ENCODE measurements around the gene SLC7A4.
"Not testable (repeated sequence)": the region's sequence is repeated elsewhere in the genome, so short reads cannot be mapped to it uniquely, and the experiment has no call there.

Gene SLC7A4

DNA sequence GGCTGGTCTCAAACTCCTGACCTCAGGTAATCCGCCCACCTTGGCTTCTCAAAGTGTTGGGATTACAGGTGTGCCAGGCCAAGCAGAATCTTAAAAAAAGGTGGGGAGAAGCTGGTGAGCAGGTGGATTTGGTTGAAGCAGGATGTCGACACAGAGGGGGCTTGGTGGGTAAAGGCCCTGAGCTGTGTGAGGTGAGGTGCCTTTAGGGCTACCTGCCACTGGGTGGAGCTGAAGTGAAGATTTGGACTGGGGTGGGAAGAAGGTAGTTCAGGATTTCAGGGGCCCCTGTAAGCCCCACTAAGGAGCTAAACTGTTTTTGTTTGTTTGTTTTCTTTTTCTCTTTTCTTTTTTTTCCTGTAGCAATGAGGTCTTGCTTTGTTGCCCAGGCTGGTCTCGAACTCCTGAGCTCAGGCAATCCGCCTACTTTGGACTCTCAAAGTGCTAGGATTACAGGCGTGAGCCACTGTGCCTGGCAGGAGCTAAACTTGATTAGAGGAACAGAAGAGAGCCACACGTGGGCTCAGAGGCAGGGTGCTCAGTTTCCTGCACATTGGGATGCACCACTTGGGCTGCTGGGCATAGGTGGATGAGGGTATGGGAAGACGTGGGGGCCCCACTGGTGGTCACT lies 11.4 kb downstream of the SLC7A4 start:
- no peak for DNase-seq (ENCODE audit: low read depth in 2 of 2)

DNA sequence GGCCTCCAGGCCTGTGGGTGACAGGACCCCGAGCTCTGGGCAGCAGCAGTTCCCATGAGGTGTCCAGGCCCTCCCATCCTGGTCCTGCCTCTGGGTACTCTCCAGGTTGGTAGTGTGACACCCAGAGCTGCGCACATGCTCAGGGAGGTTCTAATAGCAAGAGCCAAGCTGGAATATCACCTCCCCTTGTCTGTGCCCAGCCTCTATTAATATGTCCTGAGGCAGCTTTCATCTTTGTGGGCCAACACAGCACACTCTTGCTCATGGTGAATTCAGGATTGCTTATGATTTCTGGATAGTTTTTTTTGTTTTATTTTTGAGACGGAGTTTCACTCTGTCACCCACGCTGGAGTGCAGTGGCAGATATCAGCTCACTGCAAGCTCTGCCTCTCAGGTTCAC lies 14.0 kb downstream of the SLC7A4 start:
- DNase-seq (ENCODE audit: low read depth in 2 of 2): no peak

DNA sequence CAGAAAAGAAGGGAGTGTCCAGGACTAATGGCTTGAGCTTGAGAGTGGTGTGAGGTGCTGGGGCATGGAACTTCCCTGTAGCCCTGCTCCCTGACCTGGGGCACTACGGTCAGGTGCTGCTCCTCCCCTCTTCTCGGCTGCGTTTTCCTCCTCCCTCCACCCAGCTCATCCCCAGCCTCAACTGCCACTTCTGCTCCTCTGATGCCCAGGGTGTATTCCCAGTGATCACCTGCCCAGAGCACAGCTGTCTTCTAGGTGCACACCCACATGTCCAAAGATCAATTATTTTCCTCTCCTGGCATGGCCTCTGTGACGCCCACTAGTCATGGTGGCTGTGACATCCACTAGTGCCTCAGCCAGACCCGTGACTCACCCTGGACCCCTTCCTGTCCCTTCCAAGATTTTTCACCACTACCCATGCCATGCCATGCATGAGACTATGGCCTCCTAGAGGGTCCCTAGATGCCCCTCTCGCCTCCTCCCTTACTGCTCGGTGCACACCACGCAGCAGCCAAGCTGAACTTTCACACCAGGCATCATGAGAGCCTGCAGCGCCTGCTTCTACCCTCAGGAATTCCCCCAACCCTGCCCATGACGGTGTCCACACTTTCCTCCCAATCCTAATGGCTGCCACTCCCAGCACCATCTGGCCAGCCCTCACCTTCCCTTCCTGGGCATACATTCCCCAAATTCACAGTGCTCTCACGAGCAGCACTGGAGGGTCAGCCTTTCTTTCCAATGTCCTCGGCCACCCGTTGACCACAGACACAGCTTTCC lies 15.5 kb downstream of the SLC7A4 start:
- no peak for DNase-seq (ENCODE audit: low read depth in 2 of 2)

DNA sequence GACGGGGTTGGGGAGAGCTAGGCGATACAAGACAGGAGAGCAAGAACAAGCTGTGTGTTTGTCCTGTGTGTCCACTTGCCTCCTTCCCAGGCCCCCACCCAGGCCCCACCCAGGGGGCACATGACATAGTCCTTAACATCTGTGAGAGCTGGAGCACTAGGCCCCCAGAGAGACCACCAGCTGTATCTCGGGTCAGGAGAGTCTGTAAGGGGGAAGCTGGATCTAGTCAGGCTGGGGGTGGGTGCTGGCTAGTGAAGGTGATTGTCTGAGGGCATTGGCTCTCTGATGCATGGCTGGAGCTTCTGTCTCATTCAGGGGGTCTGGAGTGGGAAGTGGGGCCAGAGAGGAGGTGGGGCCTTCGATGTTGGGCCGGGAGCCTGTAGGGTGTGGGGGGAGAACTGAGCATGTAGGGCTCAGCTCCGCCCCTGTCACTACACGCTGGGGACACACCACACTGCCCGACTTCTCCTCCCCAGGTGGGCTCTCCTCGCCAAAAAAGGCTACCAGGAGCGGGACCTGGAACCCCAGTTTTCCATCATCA lies 16.8 kb downstream of the SLC7A4 start:
- DNase-seq (ENCODE audit: low read depth in 2 of 2): no peak

DNA sequence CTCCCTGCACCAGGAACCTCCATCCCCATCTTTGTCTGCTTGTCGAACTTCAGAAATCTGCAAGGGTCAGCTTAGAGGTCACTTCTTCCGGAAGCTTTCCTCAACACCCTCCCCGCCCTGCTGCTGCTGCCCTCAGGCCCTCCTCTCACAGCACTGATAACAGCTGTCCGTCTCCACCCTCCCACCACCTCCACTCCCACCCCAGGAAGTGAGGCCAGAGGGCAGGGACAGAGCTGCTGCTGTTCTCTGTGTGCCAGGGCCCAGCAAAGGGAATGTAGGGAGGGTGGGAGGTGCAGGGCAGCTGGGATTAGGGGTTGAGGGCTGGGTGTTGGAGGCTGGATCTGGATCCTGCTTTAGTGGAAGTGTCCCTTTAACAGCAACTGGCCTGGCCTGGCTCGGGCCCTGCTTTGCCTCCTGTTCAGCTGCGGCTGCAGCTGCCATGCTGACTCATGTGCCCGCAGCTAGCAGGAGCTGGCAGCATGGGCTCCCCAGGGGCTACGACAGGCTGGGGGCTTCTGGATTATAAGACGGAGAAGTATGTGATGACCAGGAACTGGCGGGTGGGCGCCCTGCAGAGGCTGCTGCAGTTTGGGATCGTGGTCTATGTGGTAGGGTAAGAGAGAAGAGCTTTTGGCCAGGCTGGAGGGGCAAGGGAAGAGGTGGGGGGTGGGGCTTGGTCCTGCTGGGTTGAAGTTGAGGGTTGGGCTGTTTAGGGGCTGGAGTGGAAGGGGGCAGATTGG lies 17.5 kb downstream of the SLC7A4 start, which contains the start of gene P2RX6:
P2RX6 (plus strand) TSS at position 440 of the 740 bp plus-strand sequence; CDS start at position 450, 10 bp downstream.
- DNase-seq (ENCODE audit: low read depth in 2 of 2): no peak

DNA sequence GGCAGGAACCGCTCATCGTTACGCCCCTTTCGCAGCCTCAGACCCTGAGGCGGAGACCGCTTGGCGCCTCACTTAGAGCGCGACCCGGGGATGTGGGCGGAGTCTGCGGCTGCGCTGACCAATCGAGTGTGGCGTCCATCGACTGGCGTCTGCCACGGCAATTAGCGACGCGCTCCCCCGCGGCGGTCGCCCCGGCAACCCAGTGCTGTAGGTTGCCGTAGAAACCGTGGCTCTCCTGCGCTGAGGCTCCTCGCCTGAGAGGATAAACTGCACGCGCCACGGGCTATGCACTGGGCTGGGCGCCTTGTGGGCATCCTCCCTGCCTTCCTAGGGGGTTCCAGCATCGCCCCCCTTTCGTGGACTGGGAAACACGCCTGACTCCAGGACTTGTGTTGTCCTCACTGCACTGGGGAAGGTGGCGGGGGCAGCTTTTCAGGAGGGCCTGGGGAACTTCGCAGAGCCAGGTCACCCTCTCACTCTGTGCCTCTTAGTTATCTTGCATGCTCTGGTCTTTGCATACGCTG lies 18.1 kb downstream of the SLC7A4 start:
- peak; percentile 66 to 68 for DNase-seq (ENCODE audit: low read depth in 2 of 2)

DNA sequence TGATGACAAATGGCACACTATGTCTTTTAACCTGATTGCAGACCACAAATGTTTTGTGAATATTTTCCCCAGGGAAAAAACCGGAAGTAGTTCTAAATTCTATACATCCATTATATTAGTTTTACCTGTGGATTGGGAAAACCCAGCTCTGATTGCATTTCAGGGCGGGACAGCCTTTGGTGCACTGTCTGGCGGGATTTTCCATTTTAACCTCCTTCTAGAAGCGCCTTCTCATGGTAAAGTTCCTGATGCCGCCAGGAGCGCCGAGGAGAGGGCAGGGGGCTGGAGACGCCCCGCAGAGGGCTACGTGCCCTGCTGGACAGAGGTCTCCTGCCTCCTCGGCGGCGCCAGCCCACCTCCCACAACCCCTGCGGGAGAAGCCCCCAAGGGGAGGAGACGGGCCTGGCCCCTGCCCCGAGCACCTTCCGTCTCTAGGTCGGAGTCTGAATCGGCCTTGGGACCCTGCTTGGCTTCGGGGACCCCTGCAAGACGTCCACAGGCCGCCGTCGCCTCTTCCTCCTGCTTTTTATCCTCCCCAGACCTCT lies 18.6 kb downstream of the SLC7A4 start:
- no peak for DNase-seq (ENCODE audit: low read depth in 2 of 2)

DNA sequence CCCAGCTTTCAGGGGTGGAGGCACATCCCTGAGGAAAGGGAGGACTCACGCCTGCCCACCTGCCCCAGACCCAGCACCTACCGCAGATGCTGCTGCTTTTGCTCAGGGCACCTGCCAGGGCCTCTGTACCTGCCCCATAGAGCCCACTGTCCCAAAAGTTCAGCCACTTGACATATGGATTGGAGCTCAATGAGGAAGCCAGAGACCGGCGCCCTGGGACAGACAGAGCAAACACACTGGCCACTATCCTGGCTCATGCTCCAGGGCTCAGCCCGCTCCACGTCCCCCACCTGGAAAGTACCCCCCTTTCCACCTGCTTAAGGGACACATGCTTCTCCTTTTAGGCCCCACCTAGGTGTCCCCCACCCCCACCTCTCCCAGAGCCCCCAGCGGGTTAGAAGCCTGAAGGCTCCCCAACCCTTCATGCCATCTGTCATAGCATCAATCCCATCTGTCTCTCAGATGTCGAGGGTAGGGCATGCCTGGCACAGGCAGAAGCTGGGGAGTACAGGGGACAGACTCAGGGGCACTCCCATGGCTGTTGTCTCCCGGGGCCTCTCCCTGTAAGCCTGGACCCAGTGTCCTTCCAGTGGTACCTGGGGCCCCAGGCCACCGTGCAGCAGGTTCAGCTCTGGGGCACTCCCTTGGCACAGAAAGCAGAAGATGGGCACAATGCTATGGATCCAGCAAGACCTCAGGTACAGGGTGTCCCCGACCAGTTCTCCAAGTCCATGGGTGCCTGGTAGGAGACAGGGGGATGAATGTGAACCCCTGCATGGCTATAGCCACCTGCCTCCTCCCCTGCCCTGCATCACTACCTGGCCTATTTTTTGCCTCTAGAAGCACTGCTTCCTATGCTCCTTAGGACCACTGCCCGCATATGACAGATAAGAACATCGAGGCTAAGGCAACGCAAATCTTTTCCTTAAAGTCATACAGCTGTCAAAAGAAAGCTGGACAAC lies 19.6 kb downstream of the SLC7A4 start:
- no peak for DNase-seq (ENCODE audit: low read depth in 2 of 2)

DNA sequence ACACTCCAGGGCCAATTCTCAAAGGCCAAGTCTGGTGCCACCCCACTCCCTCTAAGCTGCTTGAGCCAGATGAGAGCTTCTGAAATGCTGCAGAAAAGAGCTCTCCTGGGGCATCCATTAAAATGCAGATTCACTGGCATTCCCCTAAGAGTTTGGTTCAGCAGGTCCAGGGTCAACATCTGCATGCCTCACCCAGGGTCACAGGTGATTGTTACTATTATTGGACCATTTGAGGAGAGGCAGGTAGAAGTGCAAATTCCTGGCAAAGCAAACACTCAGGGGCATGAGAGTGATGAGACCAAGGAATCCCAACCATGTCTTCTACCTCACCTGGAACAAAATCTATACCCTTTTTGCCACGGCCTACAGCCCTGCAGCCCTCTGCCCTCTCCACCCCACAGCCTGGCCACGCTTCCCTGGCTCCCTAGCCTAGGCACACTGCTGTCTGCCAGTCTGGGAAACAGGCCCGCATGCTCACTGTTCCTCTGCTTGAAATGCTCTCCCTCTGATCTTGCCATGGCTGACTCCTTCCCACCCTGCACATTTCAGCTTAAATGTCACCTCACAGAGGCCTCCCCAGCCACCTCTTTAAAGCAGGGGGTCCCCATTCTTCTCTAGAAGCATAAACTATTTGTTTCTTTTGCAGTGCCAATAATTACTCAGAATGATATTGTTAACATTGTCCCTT lies 21.8 kb downstream of the SLC7A4 start:
- DNase-seq (ENCODE audit: low read depth in 2 of 2): no peak

DNA sequence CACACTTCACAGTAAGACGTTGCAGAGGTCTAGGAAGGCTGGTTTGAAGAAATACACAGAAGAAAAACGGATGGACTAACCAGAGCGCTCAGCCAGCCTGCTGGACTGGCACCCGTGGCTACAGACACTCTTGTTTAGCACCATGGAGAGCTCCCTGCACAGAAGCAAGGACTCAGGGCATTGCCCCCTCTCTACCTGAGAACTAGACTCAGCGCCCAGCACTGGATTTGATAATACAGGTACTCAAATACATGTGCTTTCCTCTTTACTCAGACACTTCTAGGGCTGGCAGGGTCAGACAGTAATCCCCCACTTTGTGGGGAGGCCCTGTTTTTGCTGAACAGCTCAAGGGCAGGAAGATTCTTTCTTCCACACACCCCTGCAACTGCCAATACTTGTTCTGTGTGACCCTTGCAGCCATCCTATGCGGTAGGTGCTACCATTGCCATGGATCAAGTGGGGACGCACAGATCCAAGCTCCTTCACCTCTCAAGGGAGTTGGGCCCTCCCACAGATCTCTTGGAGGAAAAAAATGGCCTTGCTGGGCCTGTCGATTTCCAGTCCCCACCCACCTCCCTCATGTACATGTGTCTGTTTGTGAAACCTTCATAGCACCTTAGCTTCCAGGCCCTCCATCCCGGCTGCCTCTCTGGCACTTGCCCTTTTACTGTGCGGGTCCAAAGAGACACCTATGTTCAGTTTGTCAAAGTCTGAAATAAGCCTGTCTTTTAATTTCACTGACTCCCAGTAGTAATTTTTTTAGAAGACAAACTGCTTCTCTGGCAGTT lies 22.5 kb downstream of the SLC7A4 start:
- no peak for DNase-seq (ENCODE audit: low read depth in 2 of 2)

DNA sequence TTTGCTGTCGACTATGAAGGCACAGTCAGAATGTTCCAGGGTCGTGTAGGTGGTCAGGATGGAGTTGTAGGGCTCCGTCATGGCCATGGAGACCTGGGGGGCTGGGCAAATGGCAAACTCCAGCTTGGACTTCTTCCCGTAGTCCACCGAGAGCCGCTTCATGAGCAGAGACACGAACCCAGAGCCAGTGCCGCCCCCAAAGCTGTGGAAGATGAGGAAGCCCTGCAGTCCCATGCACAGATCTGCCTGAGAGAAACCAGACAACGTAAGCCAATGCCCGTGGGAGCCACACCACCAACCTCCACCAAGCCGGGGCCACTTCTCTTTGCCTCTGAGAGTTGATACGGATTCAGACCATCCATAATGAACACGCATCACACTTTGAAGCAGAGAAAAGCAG lies 23.2 kb downstream of the SLC7A4 start:
- DNase-seq (ENCODE audit: low read depth in 2 of 2): not testable (repeated sequence)

DNA sequence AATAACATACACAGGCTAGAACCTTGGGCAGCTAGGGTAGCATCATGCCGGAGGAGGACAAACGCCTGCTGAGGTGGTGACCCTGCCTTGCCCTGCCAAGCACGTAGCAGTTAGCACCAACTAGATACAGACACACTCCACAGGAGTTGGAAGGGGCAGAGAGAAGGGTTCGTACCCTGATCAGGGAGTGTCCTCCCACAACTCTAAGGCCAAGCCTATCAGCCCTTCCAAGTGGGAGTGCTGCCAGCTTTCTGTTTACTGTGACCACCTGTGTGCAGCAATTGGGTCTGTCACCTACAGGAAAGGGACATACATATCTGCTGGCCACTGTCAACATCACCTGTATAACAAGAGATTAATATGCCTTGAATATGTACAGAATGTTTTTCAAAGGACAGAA lies 28.6 kb downstream of the SLC7A4 start:
- no peak for DNase-seq (ENCODE audit: low read depth in 2 of 2)

DNA sequence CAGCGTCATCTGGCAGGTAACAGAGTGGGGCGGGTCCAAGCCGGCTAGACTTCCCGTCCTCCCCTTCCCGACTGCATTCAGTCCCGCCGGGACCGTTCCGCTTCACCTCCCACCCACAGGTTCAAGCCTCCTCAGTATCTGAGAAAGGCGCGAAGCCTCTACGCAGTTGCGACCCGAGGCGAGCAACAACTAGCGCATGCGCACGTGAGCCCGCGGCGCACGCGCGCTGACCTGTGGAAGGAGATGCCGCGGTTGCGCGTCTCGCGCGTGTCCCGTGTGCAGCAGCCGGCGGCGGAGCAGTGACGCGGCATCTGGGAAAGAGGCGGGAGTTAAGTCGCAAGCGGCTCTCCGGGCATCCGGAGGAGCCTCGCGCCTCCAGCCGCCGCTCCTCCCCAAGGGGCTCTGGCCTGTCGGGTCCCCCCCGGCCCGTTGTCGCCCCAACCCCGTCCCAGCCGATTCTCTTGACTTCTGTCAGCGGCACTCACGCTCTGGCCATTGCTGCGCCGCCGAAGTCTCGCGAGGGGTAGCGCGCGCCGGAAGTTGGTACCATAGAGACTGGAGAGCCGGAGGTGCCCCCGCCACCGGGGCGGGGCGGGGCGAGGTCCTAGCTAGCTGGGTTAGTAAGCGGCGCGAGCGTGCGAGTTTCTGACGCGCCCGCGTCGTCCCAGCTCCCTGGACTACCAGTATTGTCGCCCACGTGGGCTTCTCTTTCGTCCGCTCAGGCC lies 30.6 kb downstream of the SLC7A4 start, which contains the start of gene THAP7:
THAP7 (minus strand) TSS at position 518 of the 725 bp plus-strand sequence; CDS start at position 311, 207 bp downstream.
- DNase-seq (ENCODE audit: low read depth in 2 of 2): peak; percentile 82 to 83

DNA sequence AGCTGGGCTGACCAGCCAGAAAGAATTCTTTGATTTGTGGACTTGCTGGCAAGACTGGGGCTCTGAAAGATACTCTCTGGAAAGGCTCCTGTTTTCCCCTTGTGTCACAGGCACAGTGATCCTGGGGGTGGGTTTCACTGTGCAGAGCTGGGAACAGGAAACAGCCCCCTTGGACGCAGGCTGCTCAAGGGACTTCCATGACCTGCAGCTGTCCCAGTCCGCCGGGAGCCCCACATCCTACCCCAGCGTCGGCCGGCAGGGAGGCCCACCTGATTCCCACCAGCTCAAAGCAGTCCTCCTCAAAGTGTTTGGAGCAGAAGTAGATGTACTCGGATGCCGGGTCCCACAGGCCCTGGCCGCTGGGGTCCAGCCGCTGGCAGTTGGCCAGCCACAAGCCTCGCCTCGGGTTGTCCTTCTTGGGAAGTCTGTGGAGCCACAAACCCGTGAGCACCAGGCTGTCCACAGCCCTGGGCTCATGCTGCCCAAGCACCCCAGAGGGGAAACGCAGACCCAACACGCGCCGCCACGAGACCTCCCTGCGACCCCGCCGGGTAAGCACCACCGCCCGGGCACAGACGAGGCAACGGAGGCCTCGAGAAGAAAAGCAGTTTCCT lies 31.3 kb downstream of the SLC7A4 start:
- no peak for DNase-seq (ENCODE audit: low read depth in 2 of 2)

DNA sequence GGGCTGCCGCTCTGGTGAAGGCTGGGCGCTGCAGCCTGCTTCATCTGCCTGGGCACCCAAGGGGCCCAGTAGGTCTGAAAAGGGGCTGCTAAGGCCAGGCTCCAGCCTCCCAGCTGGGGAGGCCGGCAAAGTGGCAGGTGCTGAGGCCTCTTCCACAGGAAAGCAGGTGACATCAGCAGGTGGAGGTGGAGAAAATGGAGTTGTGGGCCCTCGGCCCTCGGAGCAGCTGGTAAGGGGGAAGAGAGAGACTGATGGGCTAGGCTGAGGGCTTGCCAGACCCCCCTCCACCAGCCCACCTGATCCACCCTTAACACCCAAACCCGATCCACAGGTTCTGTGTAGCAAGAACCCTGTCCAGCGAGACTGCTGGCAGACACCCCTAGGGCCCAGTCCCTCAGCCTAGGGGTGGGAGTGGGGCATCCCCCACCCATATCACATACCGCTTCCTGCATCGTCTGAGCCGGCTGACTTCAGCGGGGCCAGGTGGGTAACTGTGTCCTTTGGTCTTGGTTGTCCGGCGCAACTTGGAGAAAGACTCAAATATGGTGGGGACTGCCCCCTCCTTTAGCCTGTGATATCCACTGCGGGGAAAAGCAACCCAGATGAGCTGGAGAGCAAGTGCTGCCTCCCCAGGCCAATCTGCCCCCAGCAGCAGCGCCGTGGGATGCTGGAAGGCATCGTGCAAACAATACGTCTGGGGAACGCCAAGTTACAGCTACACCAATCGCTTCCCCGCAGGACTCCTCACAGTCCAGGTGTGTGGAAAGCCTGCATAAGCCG lies 32.0 kb downstream of the SLC7A4 start:
- DNase-seq (ENCODE audit: low read depth in 2 of 2): no peak

DNA sequence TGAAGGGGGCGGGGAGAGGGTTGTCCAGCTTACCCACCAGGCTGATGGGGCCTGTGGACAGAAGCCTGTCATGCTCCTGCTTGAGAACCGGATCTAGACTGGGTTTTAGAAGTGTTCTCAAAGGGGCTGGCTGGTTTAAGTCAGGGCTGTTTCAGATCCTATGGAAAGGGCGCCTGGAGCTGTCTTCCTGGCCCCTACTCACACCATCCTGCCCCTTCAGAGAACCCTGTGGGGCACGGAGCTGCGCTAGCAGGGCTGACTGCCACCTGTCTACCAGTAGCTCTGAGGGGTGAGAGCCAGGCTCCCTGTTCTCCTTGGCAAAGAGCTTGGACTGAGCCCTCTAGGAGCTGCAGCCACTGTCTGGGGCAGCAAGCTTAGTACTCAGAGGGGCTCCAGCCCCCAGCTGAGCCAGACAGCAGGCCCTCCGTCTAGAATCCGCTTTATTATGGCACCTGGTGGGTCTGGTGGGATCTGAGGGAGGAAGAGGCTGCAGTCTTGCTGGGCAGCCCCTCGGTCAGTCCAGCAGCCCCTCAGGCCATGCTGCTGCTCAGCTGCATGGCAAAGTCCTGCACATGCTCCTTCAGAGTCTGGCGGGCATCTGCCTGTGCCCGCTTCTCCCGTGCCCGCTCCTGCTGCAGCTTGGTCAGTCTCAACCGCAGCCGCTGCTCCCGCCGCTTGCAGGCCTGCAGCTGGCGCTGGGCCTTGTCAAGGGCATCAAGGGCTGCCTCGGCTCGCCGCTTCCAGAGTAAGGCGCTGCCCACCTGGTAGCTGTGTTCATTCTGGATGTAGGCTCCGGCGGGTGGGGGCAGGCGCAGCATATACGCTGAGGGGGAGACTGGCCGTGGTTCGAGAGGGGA lies 32.8 kb downstream of the SLC7A4 start:
- DNase-seq (ENCODE audit: low read depth in 2 of 2): no peak

Measured in fibroblast of skin of left biceps (primary cell).